Ramos (cell line): ENCODE results near the gene FIGNL2.

Source experiments
- in situ Hi-C: fragments of 300-500 bp; cut with MboI; formaldehyde crosslinking; loops from one replicate; pipeline ENCODE4 v1.14.3; 2022; ENCODE audit warnings: low sequenced_read_pairs; ENCODE audit not compliant: unreplicated experiment

The FIGNL2 gene

GRCh38 chr12:51879102-51879501 is 30.6 kb upstream of the FIGNL2 start:
- in situ Hi-C loops: no loop called here

- in situ Hi-C loops: no loop called here
These were observed 26.0 kb upstream of the FIGNL2 start for GRCh38 chr12:51874486-51874885.

GRCh38 chr12:51874000-51874399 is 25.5 kb upstream of the FIGNL2 start:
- in situ Hi-C loops: no loop called here

GRCh38 chr12:51873251-51873994 is 24.9 kb upstream of the FIGNL2 start:
- in situ Hi-C loops: no loop called here

- in situ Hi-C loops: no loop called here
These were observed 24.1 kb upstream of the FIGNL2 start for GRCh38 chr12:51872689-51872981.

- in situ Hi-C loops: no loop called here
These were observed 23.6 kb upstream of the FIGNL2 start for GRCh38 chr12:51871918-51872688.

GRCh38 chr12:51871126-51871525 is 22.6 kb upstream of the FIGNL2 start:
- in situ Hi-C loops: no loop called here

- in situ Hi-C loops: no loop called here
These were observed 22.0 kb upstream of the FIGNL2 start for GRCh38 chr12:51870504-51870903.

GRCh38 chr12:51869931-51870330 is 21.4 kb upstream of the FIGNL2 start:
- in situ Hi-C loops: no loop called here

GRCh38 chr12:51869496-51869865 is 21.0 kb upstream of the FIGNL2 start:
- in situ Hi-C loops: no loop called here

- in situ Hi-C loops: no loop called here
These were observed 20.4 kb upstream of the FIGNL2 start for GRCh38 chr12:51868821-51869495.

- in situ Hi-C loops: no loop called here
These were observed 19.4 kb upstream of the FIGNL2 start for GRCh38 chr12:51867796-51868428.

GRCh38 chr12:51867371-51867770 is 18.9 kb upstream of the FIGNL2 start:
- in situ Hi-C loops: no loop called here

- in situ Hi-C loops: no loop called here
These were observed 18.2 kb upstream of the FIGNL2 start for GRCh38 chr12:51866762-51867161.

GRCh38 chr12:51866324-51866723 is 17.8 kb upstream of the FIGNL2 start:
- in situ Hi-C loops: no loop called here

- in situ Hi-C loops: no loop called here
These were observed 17.3 kb upstream of the FIGNL2 start for GRCh38 chr12:51865757-51866270.

GRCh38 chr12:51864833-51865670 is 16.5 kb upstream of the FIGNL2 start:
- in situ Hi-C loops: no loop called here

- in situ Hi-C loops: no loop called here
These were observed 15.7 kb upstream of the FIGNL2 start for GRCh38 chr12:51863933-51864832.

GRCh38 chr12:51863363-51863932 is 14.9 kb upstream of the FIGNL2 start:
- in situ Hi-C loops: no loop called here
